Keratinocyte (primary cell): ENCODE data around the gene ST8SIA5. TPM values are rescaled to one million over a fixed set of nuclear protein-coding genes. Genes with fewer than 3 reads are reported as not detected.

Experiments used
- DNase-seq: peaks from one replicate; pipeline ENCODE4 v3.0.0-alpha.2; 2011; ENCODE audit warnings: low read depth, missing footprints, low spot score
- FAIRE-seq: peaks from 2 replicates; lab custom pipeline; 2011; peaks lifted over from hg19 to GRCh38; lab: Jason Lieb, UNC
- H2AFZ ChIP-seq: 2 replicates; pipeline ENCODE4 v1.6.0; 2012; ENCODE audit warnings: low read length, control low read depth, inconsistent platforms; ENCODE audit not compliant: control insufficient read depth
- H3K27ac ChIP-seq: 2 replicates; pipeline ENCODE4 v1.5.1; 2011; ENCODE audit warnings: low read length; ENCODE audit not compliant: control insufficient read depth, insufficient read depth
- H3K27me3 ChIP-seq: 3 replicates; pipeline ENCODE4 v1.6.0; 2011; ENCODE audit warnings: low read length; ENCODE audit not compliant: control insufficient read depth, insufficient read depth; ENCODE audit errors: extremely low read depth
- H3K36me3 ChIP-seq, 2 experiments: 2 replicates in 1 of 2; 3 replicates in 1 of 2; pipeline ENCODE4 v1.5.1; 2011; ENCODE audit warnings: low read length in 2 of 2, mild to moderate bottlenecking in 1 of 2; ENCODE audit not compliant: control insufficient read depth in 2 of 2, insufficient read depth in 2 of 2; ENCODE audit errors: extremely low read depth in 1 of 2
- H3K4me1 ChIP-seq: 3 replicates; pipeline ENCODE4 v1.5.1; 2011; ENCODE audit warnings: low read length; ENCODE audit not compliant: control insufficient read depth, insufficient read depth; ENCODE audit errors: extremely low read depth
- H3K4me2 ChIP-seq: 3 replicates; pipeline ENCODE4 v1.6.0; 2011; ENCODE audit warnings: low read depth, low read length; ENCODE audit not compliant: control insufficient read depth, insufficient read depth; ENCODE audit errors: extremely low read depth
- H3K4me3 ChIP-seq, 3 experiments: fragments of 200-600 bp in 1 of 3; sonication (generic) in 1 of 3; 2 replicates in 2 of 3; 3 replicates in 1 of 3; pipeline ENCODE4 v1.5.1; 2011 to 2016; ENCODE audit warnings: low read length in 3 of 3, mild to moderate bottlenecking in 3 of 3, control low read depth in 2 of 3, inconsistent platforms in 1 of 3, low read depth in 1 of 3, mixed read lengths in 1 of 3, mixed run types in 1 of 3, moderate library complexity in 1 of 3; ENCODE audit not compliant: control insufficient read depth in 2 of 3, insufficient read depth in 2 of 3; ENCODE audit errors: extremely low read depth in 1 of 3
- H3K79me2 ChIP-seq: 2 replicates; pipeline ENCODE4 v1.6.0; 2012; ENCODE audit warnings: low read length; ENCODE audit not compliant: control insufficient read depth, insufficient read depth
- H3K9ac ChIP-seq: 3 replicates; pipeline ENCODE4 v1.6.0; 2011; ENCODE audit warnings: low read length; ENCODE audit not compliant: control insufficient read depth, insufficient read depth; ENCODE audit errors: extremely low read depth
- H3K9me1 ChIP-seq: 3 replicates; pipeline ENCODE4 v1.6.0; 2011; ENCODE audit warnings: low read length; ENCODE audit not compliant: control insufficient read depth, insufficient read depth; ENCODE audit errors: extremely low read depth
- H3K9me3 ChIP-seq: 2 replicates; pipeline ENCODE4 v1.5.1; 2012; ENCODE audit warnings: low read depth, low read length; ENCODE audit not compliant: control insufficient read depth
- H4K20me1 ChIP-seq: 3 replicates; pipeline ENCODE4 v1.6.0; 2011; ENCODE audit warnings: low read length; ENCODE audit not compliant: control insufficient read depth, insufficient read depth; ENCODE audit errors: extremely low read depth
- CTCF ChIP-seq, 3 experiments: IDR thresholded peaks in 1 of 3; conservative IDR thresholded peaks in 1 of 3; optimal IDR thresholded peaks in 1 of 3; 2 replicates in 2 of 3; 3 replicates in 1 of 3; pipeline versions ENCODE3 to v1.5.1; 2011; ENCODE audit warnings: low read length in 3 of 3, mild to moderate bottlenecking in 3 of 3, moderate library complexity in 2 of 3, control low read depth in 1 of 3, inconsistent platforms in 1 of 3; ENCODE audit not compliant: insufficient read depth in 2 of 3; ENCODE audit errors: extremely low read depth in 1 of 3
- EZH2 ChIP-seq: IDR thresholded peaks from one replicate; pipeline ENCODE4 v1.6.1; 2012; ENCODE audit warnings: inconsistent platforms, mild to moderate bottlenecking, low read length, moderate library complexity
- dilution Hi-C: fragments of 300-500 bp; cut with MboI; formaldehyde crosslinking; loops from one replicate; pipeline ENCODE4 v1.7.0; 2020; ENCODE audit warnings: low sequenced_read_pairs; ENCODE audit not compliant: extremely low pct_ligation_motif_present
- polyA plus RNA-seq, 5 experiments: library from polyadenylated mRNA; depleted of rRNA in 3 of 5; stranded (reverse) in 3 of 5; stranded (forward) in 1 of 5; unstranded in 1 of 5; fragments of >200 nt; gene quantifications; 1 replicate in 1 of 5; 2 replicates in 3 of 5; 3 replicates in 1 of 5; pipeline versions ENCODE4 v1.2.1 to v1.2.3, GENCODE V29; 2011 to 2012; ENCODE audit warnings: missing spikeins in 2 of 5, low read depth in 1 of 5, low replicate concordance in 1 of 5

ST8SIA5 gene
- polyA plus RNA-seq, 1 donor (not counting 4 experiments of a cell fraction or from before 2014, with no cell fraction given), result under 0.01 TPM

- no peak overlapping the region for H3K4me2 ChIP-seq
- no peak for FAIRE-seq
- TF ChIP-seq EZH2, result no peak
- no peak overlapping the region for H3K4me3 ChIP-seq
- H3K36me3 ChIP-seq, result no peaks in the 10 kb centered on the region
- H3K4me1 ChIP-seq, result no peaks in the 10 kb centered on the region
- H3K27me3 ChIP-seq, result peaks cover 3% of the 10 kb centered on the region
- H3K27ac ChIP-seq, result no peak overlapping the region
- dilution Hi-C loops, result no loop called here
- DNase-seq, result no peak
- H2AFZ ChIP-seq, result no peak overlapping the region
- no peak overlapping the region for H3K9ac ChIP-seq
- no peaks in the 10 kb centered on the region for H3K9me1 ChIP-seq
- no peaks in the 10 kb centered on the region for H4K20me1 ChIP-seq
- no peaks in the 10 kb centered on the region for H3K79me2 ChIP-seq
- H3K9me3 ChIP-seq, result no peaks in the 10 kb centered on the region
These were observed 52.0 kb downstream of the ST8SIA5 start for GRCh38 chr18:46704816-46705215.

DNA sequence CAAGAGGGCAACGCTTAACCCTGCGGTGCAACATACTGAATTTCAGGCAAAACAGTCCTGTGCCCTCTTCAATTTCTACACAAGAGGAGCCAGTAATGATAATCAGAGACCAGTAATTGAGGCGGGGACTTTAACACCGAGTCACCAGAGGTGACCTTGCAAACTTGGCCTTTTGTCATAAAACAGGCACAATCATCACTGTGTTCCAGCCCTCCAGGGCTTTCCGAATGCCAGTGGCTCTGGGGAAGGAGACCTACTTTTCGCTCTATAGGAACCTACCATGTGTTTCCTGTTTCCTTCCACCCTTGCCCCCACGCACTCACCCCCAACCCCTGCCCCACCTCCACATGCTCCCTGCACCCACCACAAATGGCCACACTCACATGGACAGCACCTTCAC, 52.7 kb downstream of the ST8SIA5 start:
- no peak overlapping the region for H3K4me2 ChIP-seq
- H3K9me3 ChIP-seq, result no peaks in the 10 kb centered on the region
- no peak overlapping the region for H3K27ac ChIP-seq
- TF ChIP-seq EZH2, result no peak
- no peaks in the 10 kb centered on the region for H3K79me2 ChIP-seq
- H3K27me3 ChIP-seq, result peaks cover 3% of the 10 kb centered on the region
- dilution Hi-C loops, result no loop called here
- H3K4me3 ChIP-seq, result no peak overlapping the region
- H3K9ac ChIP-seq, result no peak overlapping the region
- H4K20me1 ChIP-seq, result no peaks in the 10 kb centered on the region
- no peak for FAIRE-seq
- no peaks in the 10 kb centered on the region for H3K36me3 ChIP-seq
- H2AFZ ChIP-seq, result no peak overlapping the region
- H3K9me1 ChIP-seq, result no peaks in the 10 kb centered on the region
- DNase-seq, result no peak
- no peaks in the 10 kb centered on the region for H3K4me1 ChIP-seq

DNA sequence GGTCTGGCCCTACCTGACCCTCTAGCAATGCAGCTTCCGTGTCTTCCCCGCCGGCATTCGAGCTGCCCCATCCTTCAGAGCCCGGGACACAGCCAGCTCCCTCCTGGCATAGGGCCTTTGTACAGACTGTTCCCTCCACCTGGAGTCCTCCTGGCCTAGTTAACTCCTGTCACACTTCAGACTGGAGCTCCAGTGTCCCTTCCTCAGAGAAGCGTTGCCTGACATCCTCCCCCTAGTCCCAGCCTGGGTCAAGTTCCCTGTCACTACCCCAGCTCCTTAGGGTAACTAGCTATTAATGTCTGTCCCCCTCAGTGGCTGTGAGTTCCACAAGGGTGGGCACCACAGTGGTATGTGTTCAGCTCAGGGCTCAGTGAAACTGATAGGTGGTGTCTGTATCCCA, 54.4 kb downstream of the ST8SIA5 start:
- TF ChIP-seq CTCF (optimal IDR thresholded peaks at IDR 0.05 in 1 of 3, IDR thresholded peaks at IDR 0.05 in 1 of 3, conservative IDR thresholded peaks at IDR 0.05 in 1 of 3; ENCODE audit: extremely low read depth in 1 of 3, insufficient read depth in 2 of 3, low read length in 3 of 3) (no peak), EZH2 (no peak)
- Histone ChIP-seq H3K27ac (no peak overlapping the region), H3K4me2 (no peak overlapping the region), H4K20me1 (no peaks in the 10 kb centered on the region), H3K4me3 (no peak overlapping the region), H2AFZ (no peak overlapping the region), H3K4me1 (no peaks in the 10 kb centered on the region), H3K27me3 (peaks cover 3% of the 10 kb centered on the region), H3K9me3 (no peaks in the 10 kb centered on the region), H3K79me2 (no peaks in the 10 kb centered on the region), H3K9me1 (no peaks in the 10 kb centered on the region), H3K36me3 (no peaks in the 10 kb centered on the region), H3K9ac (no peak overlapping the region)
- DNase-seq (no peak), FAIRE-seq (no peak)
- dilution Hi-C loops, result no loop called here
